ENCODE data around the gene EGFL6. TPM values are rescaled to one million over a fixed set of nuclear protein-coding genes. Genes with fewer than 3 reads are reported as not detected.

EGFL6 gene
- total RNA-seq, 2 donors from 2014 or later = not detected

- no peak for DNase-seq
Observed at GRCh38 chrX:13655674-13656073, 86.3 kb downstream of the EGFL6 start.

GRCh38 chrX:13658602-13659001 is 89.2 kb downstream of the EGFL6 start:
- Histone ChIP-seq H3K36me3 (ENCODE audit: control insufficient read depth, insufficient read depth, low read length) (no peaks in the 10 kb centered on the region), H3K27ac (ENCODE audit: low read depth, low read length) (no peak overlapping the region), H3K9ac (ENCODE audit: extremely low read depth, low read length, poor library complexity, severe bottlenecking) (no peak overlapping the region), H3K9me3 (ENCODE audit: control insufficient read depth, low read length) (no peaks in the 10 kb centered on the region), H3K4me3 (ENCODE audit: low read length) (no peak overlapping the region), H3K27me3 (ENCODE audit: control insufficient read depth, insufficient read depth, low read length, poor library complexity, severe bottlenecking) (no peaks in the 10 kb centered on the region), H3K4me1 (ENCODE audit: control insufficient read depth, insufficient read depth, low read length) (no peaks in the 10 kb centered on the region)
- no peaks in the 10 kb centered on the region for H3K4me1 Mint-ChIP-seq
- H3K36me3 Mint-ChIP-seq (ENCODE audit: low read depth) = peaks cover 15% of the 10 kb centered on the region
- WGBS, 2 experiments (ENCODE audit: insufficient coverage in 1 of 2, insufficient read length in 1 of 2) = 26% methylated on average over 2 of the region's 2 CpGs; no CpG with 5 or more reads in 1 of the 2 experiments
- H3K9me3 Mint-ChIP-seq = peaks cover 58% of the 10 kb centered on the region
- TF ChIP-seq CTCF (conservative IDR thresholded peaks at IDR 0.05) = peak; percentile 76
- H3K27me3 Mint-ChIP-seq (ENCODE audit: insufficient read depth) = no peaks in the 10 kb centered on the region
- peak overlapping the region; percentile 23 for H3K27ac Mint-ChIP-seq
- H3K4me3 Mint-ChIP-seq = no peak overlapping the region
- DNase-seq = no peak

More at GRCh38 chrX:13655674-13656073, 86.3 kb downstream of the EGFL6 start:
- H3K27me3 ChIP-seq (ENCODE audit: control insufficient read depth, insufficient read depth, low read length, poor library complexity, severe bottlenecking) = no peaks in the 10 kb centered on the region
- H3K4me1 Mint-ChIP-seq = no peaks in the 10 kb centered on the region
- peaks cover 49% of the 10 kb centered on the region for H3K9me3 Mint-ChIP-seq
- no peak overlapping the region for H3K4me3 ChIP-seq (ENCODE audit: low read length)
- H3K4me3 Mint-ChIP-seq = no peak overlapping the region
- H3K4me1 ChIP-seq (ENCODE audit: control insufficient read depth, insufficient read depth, low read length) = no peaks in the 10 kb centered on the region
- 57 to 94% methylated on average over 1 to 3 of the region's 3 CpGs for WGBS, 2 experiments (ENCODE audit: insufficient coverage in 1 of 2, insufficient read length in 1 of 2)
- no peaks in the 10 kb centered on the region for H3K36me3 ChIP-seq (ENCODE audit: control insufficient read depth, insufficient read depth, low read length)
- TF ChIP-seq CTCF (conservative IDR thresholded peaks at IDR 0.05) = no peak
- H3K27me3 Mint-ChIP-seq (ENCODE audit: insufficient read depth) = no peaks in the 10 kb centered on the region
- no peak overlapping the region for H3K27ac ChIP-seq (ENCODE audit: low read depth, low read length)
- H3K9ac ChIP-seq (ENCODE audit: extremely low read depth, low read length, poor library complexity, severe bottlenecking) = no peak overlapping the region
- H3K27ac Mint-ChIP-seq = no peak overlapping the region
- H3K36me3 Mint-ChIP-seq (ENCODE audit: low read depth) = peaks cover 5% of the 10 kb centered on the region
- H3K9me3 ChIP-seq (ENCODE audit: control insufficient read depth, low read length) = no peaks in the 10 kb centered on the region

- peaks cover 19% of the 10 kb centered on the region for H3K36me3 Mint-ChIP-seq (ENCODE audit: low read depth)
- H3K9me3 Mint-ChIP-seq = peaks cover 63% of the 10 kb centered on the region
- H3K27ac Mint-ChIP-seq = peak overlapping the region; percentile 23
Observed at GRCh38 chrX:13659063-13659462, 89.7 kb downstream of the EGFL6 start.

More at GRCh38 chrX:13659063-13659462, 89.7 kb downstream of the EGFL6 start:
- no peak overlapping the region for H3K27ac ChIP-seq (ENCODE audit: low read depth, low read length)
- TF ChIP-seq CTCF (conservative IDR thresholded peaks at IDR 0.05) = no peak
- no peaks in the 10 kb centered on the region for H3K9me3 ChIP-seq (ENCODE audit: control insufficient read depth, low read length)
- DNase-seq = no peak
- no peaks in the 10 kb centered on the region for H3K27me3 ChIP-seq (ENCODE audit: control insufficient read depth, insufficient read depth, low read length, poor library complexity, severe bottlenecking)
- no peaks in the 10 kb centered on the region for H3K4me1 ChIP-seq (ENCODE audit: control insufficient read depth, insufficient read depth, low read length)
- H3K4me3 Mint-ChIP-seq = no peak overlapping the region
- H3K4me1 Mint-ChIP-seq = no peaks in the 10 kb centered on the region
- no peak overlapping the region for H3K4me3 ChIP-seq (ENCODE audit: low read length)
- H3K9ac ChIP-seq (ENCODE audit: extremely low read depth, low read length, poor library complexity, severe bottlenecking) = no peak overlapping the region
- 40 to 76% methylated on average over 2 to 5 of the region's 6 CpGs for WGBS, 2 experiments (ENCODE audit: insufficient coverage in 1 of 2, insufficient read length in 1 of 2)
- no peaks in the 10 kb centered on the region for H3K27me3 Mint-ChIP-seq (ENCODE audit: insufficient read depth)
- H3K36me3 ChIP-seq (ENCODE audit: control insufficient read depth, insufficient read depth, low read length) = no peaks in the 10 kb centered on the region

All from endodermal cell (in vitro differentiated cells).